Subcutaneous adipose tissue (tissue), 4 donors: ENCODE results near the gene ZSWIM4. TPM values are rescaled to one million over a fixed set of nuclear protein-coding genes. Genes with fewer than 3 reads are reported as not detected.

Source experiments
- CTCF ChIP-seq: fragments of 450-650 bp; IDR thresholded peaks from one replicate; pipeline ENCODE4 v1.5.1; 2016; ENCODE audit warnings: low read depth, mild to moderate bottlenecking, control low read depth, antibody characterized with exemption, moderate library complexity
- total RNA-seq, 4 donors: library from RNA; depleted of rRNA; stranded (reverse); fragments of >200 nt; gene quantifications; one replicate each; pipeline ENCODE4 v1.1.0, GENCODE V29; 2016

The ZSWIM4 gene
- total RNA-seq, 4 donors from 2014 or later: 1.6 to 4.7 (median 1.9) TPM

GRCh38 chr19:13819238-13819637, 24.0 kb downstream of the ZSWIM4 start:
- TF ChIP-seq CTCF: no peak

GRCh38 chr19:13821292-13821691, 26.0 kb downstream of the ZSWIM4 start:
- no peak for TF ChIP-seq CTCF

GRCh38 chr19:13823256-13823655, 28.0 kb downstream of the ZSWIM4 start:
- no peak for TF ChIP-seq CTCF

- no peak for TF ChIP-seq CTCF
Measured at GRCh38 chr19:13823901-13824300, 28.7 kb downstream of the ZSWIM4 start.

GRCh38 chr19:13824703-13825102, 29.5 kb downstream of the ZSWIM4 start:
- TF ChIP-seq CTCF: no peak

GRCh38 chr19:13825489-13826441, 30.5 kb downstream of the ZSWIM4 start:
- no peak for TF ChIP-seq CTCF

GRCh38 chr19:13826652-13827235, 31.5 kb downstream of the ZSWIM4 start:
- no peak for TF ChIP-seq CTCF
